ENCODE measurements around the gene LMO1.

DNA sequence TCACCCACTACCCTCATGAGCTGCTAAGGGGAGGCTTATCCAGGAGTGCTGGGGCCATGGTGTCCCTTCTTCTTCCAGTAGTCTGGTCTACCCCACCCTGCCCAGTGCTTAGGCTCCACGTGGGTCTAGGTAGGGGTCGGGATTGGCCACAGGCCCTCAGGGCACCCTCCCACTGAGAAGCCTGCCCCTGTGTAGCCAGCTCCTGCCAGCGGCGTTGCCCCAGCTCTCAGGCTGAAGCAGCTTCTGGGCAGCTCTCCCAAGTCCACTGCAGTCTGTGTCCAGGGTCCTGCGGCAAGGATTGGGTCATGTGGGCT, 70.8 kb downstream of the LMO1 start:
- TF ChIP-seq, protein P1, sequence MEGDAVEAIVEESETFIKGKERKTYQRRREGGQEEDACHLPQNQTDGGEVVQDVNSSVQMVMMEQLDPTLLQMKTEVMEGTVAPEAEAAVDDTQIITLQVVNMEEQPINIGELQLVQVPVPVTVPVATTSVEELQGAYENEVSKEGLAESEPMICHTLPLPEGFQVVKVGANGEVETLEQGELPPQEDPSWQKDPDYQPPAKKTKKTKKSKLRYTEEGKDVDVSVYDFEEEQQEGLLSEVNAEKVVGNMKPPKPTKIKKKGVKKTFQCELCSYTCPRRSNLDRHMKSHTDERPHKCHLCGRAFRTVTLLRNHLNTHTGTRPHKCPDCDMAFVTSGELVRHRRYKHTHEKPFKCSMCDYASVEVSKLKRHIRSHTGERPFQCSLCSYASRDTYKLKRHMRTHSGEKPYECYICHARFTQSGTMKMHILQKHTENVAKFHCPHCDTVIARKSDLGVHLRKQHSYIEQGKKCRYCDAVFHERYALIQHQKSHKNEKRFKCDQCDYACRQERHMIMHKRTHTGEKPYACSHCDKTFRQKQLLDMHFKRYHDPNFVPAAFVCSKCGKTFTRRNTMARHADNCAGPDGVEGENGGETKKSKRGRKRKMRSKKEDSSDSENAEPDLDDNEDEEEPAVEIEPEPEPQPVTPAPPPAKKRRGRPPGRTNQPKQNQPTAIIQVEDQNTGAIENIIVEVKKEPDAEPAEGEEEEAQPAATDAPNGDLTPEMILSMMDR (IDR thresholded peaks at IDR 0.05; ENCODE audit: insufficient read depth, low read length): no peak
- TF ChIP-seq, protein P2, sequence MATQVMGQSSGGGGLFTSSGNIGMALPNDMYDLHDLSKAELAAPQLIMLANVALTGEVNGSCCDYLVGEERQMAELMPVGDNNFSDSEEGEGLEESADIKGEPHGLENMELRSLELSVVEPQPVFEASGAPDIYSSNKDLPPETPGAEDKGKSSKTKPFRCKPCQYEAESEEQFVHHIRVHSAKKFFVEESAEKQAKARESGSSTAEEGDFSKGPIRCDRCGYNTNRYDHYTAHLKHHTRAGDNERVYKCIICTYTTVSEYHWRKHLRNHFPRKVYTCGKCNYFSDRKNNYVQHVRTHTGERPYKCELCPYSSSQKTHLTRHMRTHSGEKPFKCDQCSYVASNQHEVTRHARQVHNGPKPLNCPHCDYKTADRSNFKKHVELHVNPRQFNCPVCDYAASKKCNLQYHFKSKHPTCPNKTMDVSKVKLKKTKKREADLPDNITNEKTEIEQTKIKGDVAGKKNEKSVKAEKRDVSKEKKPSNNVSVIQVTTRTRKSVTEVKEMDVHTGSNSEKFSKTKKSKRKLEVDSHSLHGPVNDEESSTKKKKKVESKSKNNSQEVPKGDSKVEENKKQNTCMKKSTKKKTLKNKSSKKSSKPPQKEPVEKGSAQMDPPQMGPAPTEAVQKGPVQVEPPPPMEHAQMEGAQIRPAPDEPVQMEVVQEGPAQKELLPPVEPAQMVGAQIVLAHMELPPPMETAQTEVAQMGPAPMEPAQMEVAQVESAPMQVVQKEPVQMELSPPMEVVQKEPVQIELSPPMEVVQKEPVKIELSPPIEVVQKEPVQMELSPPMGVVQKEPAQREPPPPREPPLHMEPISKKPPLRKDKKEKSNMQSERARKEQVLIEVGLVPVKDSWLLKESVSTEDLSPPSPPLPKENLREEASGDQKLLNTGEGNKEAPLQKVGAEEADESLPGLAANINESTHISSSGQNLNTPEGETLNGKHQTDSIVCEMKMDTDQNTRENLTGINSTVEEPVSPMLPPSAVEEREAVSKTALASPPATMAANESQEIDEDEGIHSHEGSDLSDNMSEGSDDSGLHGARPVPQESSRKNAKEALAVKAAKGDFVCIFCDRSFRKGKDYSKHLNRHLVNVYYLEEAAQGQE (IDR thresholded peaks at IDR 0.05; ENCODE audit: insufficient replicate concordance, low read depth): no peak
- no peak for TF ChIP-seq POLR2AphosphoS5 (IDR thresholded peaks at IDR 0.05; ENCODE audit: low read depth)
- TF ChIP-seq SPI1 (IDR thresholded peaks at IDR 0.05; ENCODE audit: borderline replicate concordance, low read depth): no peak

Data from HL-60 (cell line).